CD4-positive, alpha-beta T cell (primary cell): ENCODE measurements around the gene GPR137. TPM values are rescaled to one million over a fixed set of nuclear protein-coding genes. Genes with fewer than 3 reads are reported as not detected.
A peak's percentile ranks its signal among the peaks of the same experiment; 100 is the strongest.

Experiments used
- ATAC-seq: fragments of 200-7000 bp; cut with Tn5 transposase; one replicate; pipeline ENCODE4 v1.10.0; 2022; ENCODE audit warnings: mild to moderate bottlenecking; ENCODE audit not compliant: poor library complexity
- CTCF ChIA-PET: fragments of 350-600 bp; sonication (Branson Sonifier 250); formaldehyde crosslinking; loops from one replicate; lab custom pipeline; 2021; ENCODE audit warnings: antibody characterized with exemption, inconsistent platforms; lab: Charles Lee
- POLR2A ChIA-PET: fragments of 350-600 bp; sonication (Branson Sonifier 250); formaldehyde crosslinking; loops from one replicate; lab custom pipeline; 2021; ENCODE audit warnings: antibody characterized with exemption, inconsistent platforms; lab: Charles Lee
- DNase-seq, 14 experiments: peaks; one replicate each; pipeline ENCODE4 v3.0.0-alpha.2; 2013 to 2020; ENCODE audit warnings: mixed read lengths in 2 of 14
- H3K27ac ChIP-seq, 2 donors: one replicate each; pipeline versions ENCODE4 v1.5.1 to v1.7.0; 2013; ENCODE audit warnings: low read length in 2 of 2, low read depth in 1 of 2, mild to moderate bottlenecking in 1 of 2
- H3K27me3 ChIP-seq, 2 experiments: 1 replicate in 1 of 2; 2 replicates in 1 of 2; pipeline versions ENCODE4 v1.6.1 to v1.7.0; 2013; ENCODE audit warnings: low read length in 2 of 2, control low read depth in 1 of 2, mild to moderate bottlenecking in 1 of 2, moderate library complexity in 1 of 2; ENCODE audit not compliant: insufficient read depth in 2 of 2, control insufficient read depth in 1 of 2
- H3K36me3 ChIP-seq: one replicate; pipeline ENCODE4 v1.6.1; 2013; ENCODE audit warnings: low read length, control low read depth; ENCODE audit not compliant: insufficient read depth
- H3K4me1 ChIP-seq: one replicate; pipeline ENCODE4 v1.6.1; 2013; ENCODE audit warnings: low read length, control low read depth; ENCODE audit not compliant: insufficient read depth
- H3K4me3 ChIP-seq: one replicate; pipeline ENCODE4 v1.5.1; 2013; ENCODE audit warnings: mild to moderate bottlenecking, low read length, moderate library complexity
- H3K9me3 ChIP-seq, 2 experiments: 1 replicate in 1 of 2; 2 replicates in 1 of 2; pipeline versions ENCODE4 v1.6.1 to v1.7.0; 2013; ENCODE audit warnings: low read length in 2 of 2, mild to moderate bottlenecking in 2 of 2, control low read depth in 1 of 2, moderate library complexity in 1 of 2; ENCODE audit not compliant: control insufficient read depth in 1 of 2, insufficient read depth in 1 of 2
- H3K27ac Mint-ChIP-seq: one replicate; pipeline ENCODE4 v1.8.0; 2020; ENCODE audit warnings: mixed read lengths
- H3K27me3 Mint-ChIP-seq: one replicate; pipeline ENCODE4 v1.8.0; 2021; ENCODE audit warnings: mixed read lengths
- H3K36me3 Mint-ChIP-seq: one replicate; pipeline ENCODE4 v1.8.0; 2021; ENCODE audit warnings: low read depth, mixed read lengths
- H3K4me1 Mint-ChIP-seq: one replicate; pipeline ENCODE4 v1.8.0; 2021; ENCODE audit warnings: low read depth, mixed read lengths
- H3K4me3 Mint-ChIP-seq: one replicate; pipeline ENCODE4 v1.8.0; 2020; ENCODE audit warnings: mild to moderate bottlenecking, mixed read lengths
- H3K9me3 Mint-ChIP-seq: one replicate; pipeline ENCODE4 v1.8.0; 2020; ENCODE audit warnings: mixed read lengths
- CTCF ChIP-seq: fragments of 200-600 bp; IDR thresholded peaks from one replicate; pipeline ENCODE4 v1.8.0; 2022; ENCODE audit warnings: antibody characterized with exemption, mild to moderate bottlenecking
- intact Hi-C, 2 experiments: fragments of 100-400 bp; cut with DNase I in 1 of 2; cut with micrococcal nuclease in 1 of 2; formaldehyde crosslinking; loops; one replicate each; pipeline versions ENCODE4 v1.15.1 to v1.9.0; 2023 to 2025; cut with DNase I, micrococcal nuclease
- total RNA-seq, 174 experiments: library from RNA in 2 of 174; stranded (reverse) in 2 of 174; gene quantifications; one replicate each; pipeline ENCODE4 v1.2.3 and lab custom pipeline; 2021 to 2026

Gene GPR137
- total RNA-seq, 2 experiments from 2014 or later, result 13.8 to 16.6 TPM

GRCh38 chr11:64249038-64249437 lies 36.6 kb upstream of the GPR137 start:
- intact Hi-C loops, result no loop called here
- Mint-ChIP-seq H3K4me3 (peak overlapping the region; percentile 62), H3K27me3 (no peaks in the 10 kb centered on the region), H3K36me3 (peaks cover 4% of the 10 kb centered on the region), H3K4me1 (peaks cover 37% of the 10 kb centered on the region), H3K27ac (peak overlapping the region; percentile 36), H3K9me3 (no peaks in the 10 kb centered on the region)
- Histone ChIP-seq H3K27me3 (no peaks in the 10 kb centered on the region), H3K4me1 (peaks cover 59% of the 10 kb centered on the region), H3K36me3 (peaks cover 3% of the 10 kb centered on the region), H3K4me3 (no peak overlapping the region), H3K9me3 (no peaks in the 10 kb centered on the region), H3K27ac (no peak overlapping the region)
- DNase-seq, result no peak
- ChIA-PET POLR2A (interaction anchor here (1.4 to 4.5 kb wide), 3 partner anchors 8 to 55 kb away, joined by 4 to 35 read pairs (median 9); partner anchors contain the start of genes FERMT3 and FKBP2), CTCF (interaction anchor here (1.5 to 4.7 kb wide), 3 partner anchors 23 to 52 kb away, joined by 3 to 56 read pairs (median 6); partner anchors contain the start of genes CATSPERZ, FERMT3, NUDT22 and TRPT1)
- no peak for ATAC-seq
- no peak for TF ChIP-seq CTCF

DNA sequence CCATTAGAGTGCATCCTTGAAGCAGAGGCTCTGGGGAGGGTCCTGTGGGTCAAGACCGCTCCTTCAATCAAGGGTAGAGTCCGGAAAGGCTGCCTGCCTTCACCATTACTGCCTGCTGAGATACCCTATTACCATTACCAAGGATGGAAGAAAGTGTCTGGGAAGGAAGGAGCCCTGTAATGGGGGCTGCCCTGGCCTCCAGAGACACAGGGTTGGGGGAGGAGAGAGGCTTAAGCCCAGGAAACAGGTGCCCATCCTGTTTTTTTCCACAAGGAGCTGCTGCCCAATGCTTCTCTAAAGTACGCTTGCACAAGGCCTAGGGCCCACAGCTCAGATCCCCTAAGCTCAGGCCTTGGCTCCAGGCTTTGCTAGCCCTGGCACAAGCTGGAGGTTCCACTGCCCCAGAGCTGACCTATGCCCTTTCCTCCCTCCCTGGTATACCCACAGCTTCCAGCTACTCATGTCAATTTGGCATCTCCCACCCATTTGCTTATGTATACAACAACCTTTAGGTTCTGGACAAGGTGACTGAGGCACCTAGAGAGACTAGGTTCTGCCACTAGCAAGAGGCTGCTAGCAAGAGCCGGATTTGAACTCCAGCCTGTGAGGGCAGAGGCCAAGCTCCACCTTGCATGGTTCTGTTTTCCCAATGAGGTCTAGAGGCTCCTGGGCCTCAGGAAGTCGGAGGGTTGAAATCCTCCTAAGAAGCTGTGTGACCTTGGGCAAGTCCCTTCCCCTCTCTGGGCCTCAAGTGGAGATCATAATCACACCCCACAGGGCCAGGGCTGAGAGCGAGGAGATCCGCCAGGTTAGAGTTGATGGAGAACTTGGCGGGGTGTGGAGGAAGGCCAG lies 35.9 kb upstream of the GPR137 start:
- H3K4me1 ChIP-seq, result peaks cover 58% of the 10 kb centered on the region
- peaks cover 37% of the 10 kb centered on the region for H3K4me1 Mint-ChIP-seq
- H3K9me3 ChIP-seq, result no peaks in the 10 kb centered on the region
- H3K36me3 Mint-ChIP-seq, result peaks cover 4% of the 10 kb centered on the region
- POLR2A ChIA-PET, result interaction anchor here (0.6 to 4.5 kb wide), 7 partner anchors 9 to 110 kb away, joined by 3 to 35 read pairs (median 4); partner anchors contain the start of genes FERMT3, FKBP2, PRDX5 and TRMT112
- H3K27ac ChIP-seq, result no peak overlapping the region
- no peaks in the 10 kb centered on the region for H3K9me3 Mint-ChIP-seq
- no peak for DNase-seq
- H3K27me3 ChIP-seq, result no peaks in the 10 kb centered on the region
- H3K36me3 ChIP-seq, result no peaks in the 10 kb centered on the region
- no peak for TF ChIP-seq CTCF
- no peak for ATAC-seq
- H3K27ac Mint-ChIP-seq, result no peak overlapping the region
- CTCF ChIA-PET, result interaction anchor here (0.6 to 4.7 kb wide), 6 partner anchors 9 to 55 kb away, joined by 3 to 56 read pairs (median 8); partner anchors contain the start of genes CATSPERZ, ESRRA, FERMT3 and FKBP2
- peak overlapping the region; percentile 79 for H3K4me3 Mint-ChIP-seq
- H3K27me3 Mint-ChIP-seq, result no peaks in the 10 kb centered on the region
- intact Hi-C loops, result loop anchor here (2.0 to 10.0 kb wide), 3 partner anchors 55 to 405 kb away; partner anchors contain the start of genes ESRRA (in 1 of the 2) and STIP1 (in 1 of the 2)
- no peak overlapping the region for H3K4me3 ChIP-seq

DNA sequence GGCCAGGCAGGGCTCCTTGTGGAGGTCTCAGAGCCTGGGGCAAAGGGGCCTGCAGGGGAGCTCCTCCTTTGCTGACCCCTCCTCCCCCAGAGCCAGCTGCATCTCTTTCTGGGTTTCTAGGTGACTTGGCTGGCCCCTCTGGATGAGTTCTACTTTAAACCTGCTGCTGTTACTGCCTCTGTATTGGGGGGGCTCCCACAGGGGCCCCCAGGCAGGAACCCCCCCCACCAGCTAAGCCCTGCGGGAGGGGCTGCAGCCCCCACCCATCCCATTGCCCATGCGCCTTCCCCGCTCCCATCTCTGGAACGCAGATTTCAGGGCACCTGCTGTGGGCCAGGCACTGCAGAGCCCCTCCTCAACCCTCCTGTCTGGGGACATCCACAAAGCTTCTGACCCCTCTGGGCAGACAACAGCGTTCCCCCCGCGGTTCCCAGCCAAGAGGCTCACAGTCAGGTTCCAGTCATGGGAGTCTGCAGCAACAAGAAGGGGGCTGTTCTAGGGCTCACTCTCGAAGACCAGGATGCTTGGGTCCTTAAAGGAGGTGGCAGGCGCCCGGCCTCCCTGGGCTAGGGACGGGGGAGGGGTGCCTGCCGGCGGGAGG lies 35.1 kb upstream of the GPR137 start:
- ChIA-PET CTCF (interaction anchor here (1.0 to 4.7 kb wide), 9 partner anchors 8 to 67 kb away, joined by 3 to 56 read pairs (median 6); partner anchors contain the start of genes CATSPERZ, ESRRA, FERMT3 and FKBP2), POLR2A (interaction anchor here (0.6 to 4.5 kb wide), 11 partner anchors 9 to 109 kb away, joined by 3 to 35 read pairs (median 4); partner anchors contain the start of genes BAD, FERMT3, FKBP2 and NUDT22)
- no peaks in the 10 kb centered on the region for H3K36me3 ChIP-seq
- peaks cover 31% of the 10 kb centered on the region for H3K4me1 Mint-ChIP-seq
- peak overlapping the region; percentile 79 for H3K4me3 Mint-ChIP-seq
- no peaks in the 10 kb centered on the region for H3K9me3 Mint-ChIP-seq
- peak overlapping the region; percentile 55 for H3K4me3 ChIP-seq
- ATAC-seq (no peak), DNase-seq (no peak)
- peaks cover 51% of the 10 kb centered on the region for H3K4me1 ChIP-seq
- H3K27ac ChIP-seq, result no peak overlapping the region
- peaks cover 4% of the 10 kb centered on the region for H3K36me3 Mint-ChIP-seq
- no peaks in the 10 kb centered on the region for H3K9me3 ChIP-seq
- H3K27me3 ChIP-seq, result no peaks in the 10 kb centered on the region
- H3K27me3 Mint-ChIP-seq, result no peaks in the 10 kb centered on the region
- H3K27ac Mint-ChIP-seq, result no peak overlapping the region
- intact Hi-C loops, result loop anchor here (1.0 to 10.0 kb wide), 6 partner anchors 19 to 404 kb away; partner anchors contain the start of genes ESRRA (in 1 of the 2) and STIP1 (in 1 of the 2)
- no peak for TF ChIP-seq CTCF
